Stimulated activated CD4-positive, alpha-beta T cell treated with anti-CD3 and anti-CD28 coated beads, Interleukin-12 subunit alpha, Interleukin-12 subunit beta, amount 100 ng/mL, for 24 hours (primary cell): Measurements from ENCODE around the gene GRAMD1A.
"Not testable (repeated sequence)": the region's sequence is repeated elsewhere in the genome, so short reads cannot be mapped to it uniquely, and the experiment has no call there.

Experiments used
- DNase-seq, 2 experiments: peaks; one replicate each; pipeline ENCODE4 v3.0.0-alpha.2; 2020; ENCODE audit warnings: low read depth in 2 of 2

Gene GRAMD1A

GRCh38 chr19:34976611-34977010, 23.5 kb upstream of the GRAMD1A start:
- DNase-seq: no peak

- no peak for DNase-seq
Observed at GRCh38 chr19:34979819-34980640, 20.1 kb upstream of the GRAMD1A start.

GRCh38 chr19:34982275-34982674, 17.8 kb upstream of the GRAMD1A start:
- DNase-seq: no peak

GRCh38 chr19:34983786-34984185, 16.3 kb upstream of the GRAMD1A start:
- DNase-seq: no peak

GRCh38 chr19:34984287-34984686, 15.8 kb upstream of the GRAMD1A start:
- no peak for DNase-seq

- no peak for DNase-seq
Observed at GRCh38 chr19:34985249-34986022, 14.7 kb upstream of the GRAMD1A start.

GRCh38 chr19:34988119-34988518, 12.0 kb upstream of the GRAMD1A start:
- no peak for DNase-seq

- no peak for DNase-seq
Observed at GRCh38 chr19:34989298-34989697, 10.8 kb upstream of the GRAMD1A start.

GRCh38 chr19:34990578-34991192, 9.4 kb upstream of the GRAMD1A start:
- DNase-seq: peak in 1 of 2 experiments; percentile 50

GRCh38 chr19:34991542-34992333, 8.4 kb upstream of the GRAMD1A start:
- DNase-seq: no peak

GRCh38 chr19:34992582-34992981, 7.5 kb upstream of the GRAMD1A start:
- DNase-seq: not testable (repeated sequence)

- no peak for DNase-seq
Observed at GRCh38 chr19:34994286-34994642, 5.9 kb upstream of the GRAMD1A start.

- no peak for DNase-seq
Observed at GRCh38 chr19:34994643-34995541, 5.2 kb upstream of the GRAMD1A start.

GRCh38 chr19:34995551-34995950, 4.6 kb upstream of the GRAMD1A start:
- DNase-seq: no peak

- DNase-seq: no peak
Observed at GRCh38 chr19:34997071-34997617, 3.0 kb upstream of the GRAMD1A start.

GRCh38 chr19:34998224-34998623, 1.9 kb upstream of the GRAMD1A start:
- not testable (repeated sequence) for DNase-seq

GRCh38 chr19:34998777-34999497, 1.2 kb upstream of the GRAMD1A start:
- DNase-seq: no peak

GRCh38 chr19:35000338-35000646, 169 bp downstream of the GRAMD1A start:
- DNase-seq: no peak

GRCh38 chr19:35000647-35001501, 751 bp downstream of the GRAMD1A start:
- peak; percentile 33 to 48 for DNase-seq
